Measurements from ENCODE around the gene UBR3.
A peak's percentile ranks its signal among the peaks of the same experiment; 100 is the strongest.
"Not testable (repeated sequence)": the region's sequence is repeated elsewhere in the genome, so short reads cannot be mapped to it uniquely, and the experiment has no call there.

The UBR3 gene

GRCh38 chr2:169823996-169824372, 3.3 kb upstream of the UBR3 start:
- no peak for DNase-seq (ENCODE audit: low read depth in 2 of 2)

DNA sequence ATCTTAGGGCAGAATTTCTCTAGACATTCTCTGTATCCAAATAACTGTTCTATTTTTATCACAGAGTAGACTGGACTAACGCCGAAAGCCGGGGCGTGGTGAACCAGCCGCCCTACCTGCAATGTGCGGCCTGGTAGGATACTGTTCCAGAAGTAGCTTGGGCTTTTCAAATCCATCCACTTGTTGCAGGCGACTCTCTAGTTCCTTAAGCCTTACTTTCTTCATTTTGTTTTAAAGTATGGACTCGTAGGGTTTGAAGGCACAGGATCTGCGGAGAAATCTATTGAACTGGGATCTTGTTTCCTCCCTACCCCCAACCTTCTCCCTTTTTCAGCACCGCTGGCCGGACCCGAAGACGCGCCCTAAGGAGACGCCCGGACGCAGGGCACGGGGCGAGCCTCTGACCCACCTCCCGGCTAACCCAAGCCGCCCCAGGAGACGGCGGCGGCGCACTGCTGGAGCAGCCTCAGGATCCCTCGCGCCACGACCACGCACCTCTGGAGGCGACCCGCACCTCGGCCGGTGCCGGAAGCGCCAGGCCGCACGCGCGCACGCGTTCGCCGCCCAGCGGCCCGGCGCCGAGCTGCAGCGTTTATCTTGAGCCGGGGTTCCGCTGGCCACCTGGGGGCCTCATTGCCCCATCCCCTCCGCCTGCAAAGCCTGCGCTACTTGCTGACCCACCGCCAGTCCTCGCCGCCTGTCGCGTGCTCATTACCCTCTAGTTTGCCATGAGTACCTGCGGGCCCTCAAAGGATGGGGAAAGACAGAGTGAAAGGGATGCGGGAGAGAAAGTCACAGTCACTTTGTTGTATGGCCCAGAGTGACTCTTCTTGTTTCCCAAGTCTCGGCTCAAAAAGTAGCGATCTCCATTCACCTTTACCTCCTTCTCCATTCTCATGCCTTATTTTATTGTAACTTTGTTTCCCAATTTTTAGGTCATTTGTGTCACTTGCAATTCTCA, 2.6 kb upstream of the UBR3 start, which contains the start of gene METTL5:
METTL5 (minus strand) TSS at position 533 of the 961 bp plus-strand sequence; CDS start at position 225, 308 bp downstream.
- DNase-seq (ENCODE audit: low read depth in 2 of 2) = peak; percentile 32 to 41

DNA sequence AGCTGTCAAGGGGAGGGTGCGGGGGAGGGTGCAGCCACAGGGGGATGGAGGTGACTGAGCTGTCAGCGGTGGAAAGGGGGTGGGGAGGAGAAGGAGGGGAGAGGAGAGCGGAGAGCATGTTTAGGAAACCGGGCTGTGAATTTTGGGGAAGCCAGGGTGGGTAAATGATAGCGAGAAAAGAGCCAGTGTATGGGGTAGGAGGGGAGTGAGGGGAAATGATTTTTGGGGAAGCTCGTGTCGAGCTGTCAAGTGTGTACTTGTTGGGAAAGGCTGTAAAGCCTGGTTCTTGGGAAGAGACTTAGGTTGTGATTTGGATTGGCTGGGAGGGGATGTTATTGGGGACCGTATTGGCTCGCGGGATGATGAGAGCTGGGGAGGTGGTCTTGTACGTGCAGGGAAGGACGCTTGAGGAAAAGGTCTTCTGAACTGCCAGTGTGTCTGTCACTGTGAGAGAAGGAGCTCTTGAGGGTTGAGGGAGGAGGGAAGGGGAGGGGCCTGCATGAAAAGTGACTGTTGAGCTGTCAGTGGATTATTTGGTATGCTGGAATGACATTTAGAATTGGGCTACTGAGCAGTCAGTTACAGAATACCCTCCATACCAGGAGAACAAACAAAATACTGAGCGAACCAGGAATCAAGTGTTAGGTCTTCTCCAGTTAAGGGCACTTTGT, 1.0 kb downstream of the UBR3 start:
- DNase-seq (ENCODE audit: low read depth in 2 of 2) = no peak

DNA sequence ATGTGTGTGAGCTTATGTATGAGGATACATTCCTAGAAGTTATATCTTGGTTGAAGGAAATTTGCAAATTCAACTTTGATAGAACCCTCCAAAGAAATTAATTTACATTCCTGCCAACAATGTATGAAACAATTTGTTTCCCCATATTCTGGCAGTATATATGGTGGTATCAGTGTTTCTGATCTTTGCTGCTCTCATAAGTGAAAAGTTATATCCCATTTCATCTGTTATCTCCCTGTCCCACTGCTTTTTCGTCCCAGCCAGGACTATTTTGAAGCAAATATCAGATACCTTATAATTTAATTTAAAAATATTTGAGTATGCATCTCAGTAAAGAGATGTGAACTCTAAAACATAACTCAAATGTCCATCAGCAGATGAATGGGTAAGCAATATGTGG, 7.1 kb downstream of the UBR3 start:
- DNase-seq (ENCODE audit: low read depth in 2 of 2) = no peak

DNA sequence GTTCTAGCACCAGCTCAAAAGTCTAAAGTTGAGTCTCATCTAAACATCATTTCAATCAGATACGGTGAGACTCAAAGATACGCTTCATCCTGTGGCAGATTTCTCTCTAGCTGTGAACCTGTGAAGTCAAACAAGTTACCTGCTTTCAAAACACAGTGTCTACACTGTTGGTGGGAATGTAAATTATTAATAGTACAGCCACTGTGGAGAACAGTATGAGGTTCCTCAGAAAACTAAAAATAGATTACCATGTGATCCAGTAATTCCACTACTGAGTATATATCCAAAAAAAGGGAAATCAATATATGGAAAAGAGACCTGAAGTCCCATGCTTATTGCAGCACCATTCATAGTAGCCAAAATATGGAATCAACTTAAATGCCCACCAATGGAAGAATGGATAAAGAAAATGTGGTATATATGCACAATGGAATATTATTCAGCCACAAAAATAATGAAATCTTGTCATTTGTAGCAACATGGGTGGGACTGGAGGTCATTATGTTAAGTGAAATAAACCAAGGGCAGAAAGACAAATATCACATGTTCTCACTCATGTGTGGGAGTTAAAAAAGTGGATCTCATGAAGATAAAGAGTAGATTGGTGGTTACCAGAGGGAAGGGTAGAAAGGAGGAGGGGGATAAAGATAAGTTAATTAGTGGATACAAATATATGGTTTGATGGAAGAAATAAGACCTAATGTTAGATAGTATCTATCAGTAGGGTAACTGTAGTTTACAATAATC, 11.7 kb downstream of the UBR3 start:
- DNase-seq (ENCODE audit: low read depth in 2 of 2) = no peak

DNA sequence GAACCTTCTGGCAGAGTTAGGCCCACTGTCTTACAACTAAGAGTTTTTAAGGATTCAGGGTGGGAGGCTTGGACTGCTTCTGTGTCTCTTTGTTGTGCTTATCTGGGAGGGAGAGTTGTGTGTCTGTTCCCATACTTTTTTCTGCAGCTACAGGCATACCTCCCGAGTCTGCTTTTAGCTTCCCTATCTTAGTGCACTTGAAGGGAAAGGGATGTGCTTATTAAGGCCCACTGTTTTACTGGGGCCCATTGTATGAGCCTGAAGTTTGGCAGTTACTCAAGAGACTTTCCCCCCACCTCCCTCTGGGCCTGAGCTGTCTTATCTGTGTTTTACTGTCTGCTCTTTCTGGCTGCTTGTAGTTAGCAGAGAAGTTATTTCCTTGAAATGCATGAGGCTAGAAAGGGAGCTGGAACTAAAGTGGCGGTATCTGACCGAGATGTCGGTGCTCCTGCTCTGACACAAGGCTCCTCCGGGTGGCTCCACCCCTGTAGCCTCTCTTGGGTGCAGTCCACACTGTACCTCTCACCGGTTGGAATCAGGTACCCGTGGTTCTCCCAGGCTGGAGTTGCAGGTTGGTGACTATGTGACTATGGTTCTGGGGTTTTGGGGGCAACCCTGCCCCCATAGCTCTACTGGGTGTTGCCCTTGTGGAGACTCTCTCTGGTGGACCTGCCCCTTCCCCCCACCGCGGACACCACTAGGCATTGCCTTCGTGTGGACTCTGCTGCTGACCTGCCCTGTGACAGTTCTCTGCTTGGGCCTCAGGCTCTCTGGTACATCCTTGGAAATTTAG, 12.9 kb downstream of the UBR3 start:
- DNase-seq (ENCODE audit: low read depth in 2 of 2) = no peak

DNA sequence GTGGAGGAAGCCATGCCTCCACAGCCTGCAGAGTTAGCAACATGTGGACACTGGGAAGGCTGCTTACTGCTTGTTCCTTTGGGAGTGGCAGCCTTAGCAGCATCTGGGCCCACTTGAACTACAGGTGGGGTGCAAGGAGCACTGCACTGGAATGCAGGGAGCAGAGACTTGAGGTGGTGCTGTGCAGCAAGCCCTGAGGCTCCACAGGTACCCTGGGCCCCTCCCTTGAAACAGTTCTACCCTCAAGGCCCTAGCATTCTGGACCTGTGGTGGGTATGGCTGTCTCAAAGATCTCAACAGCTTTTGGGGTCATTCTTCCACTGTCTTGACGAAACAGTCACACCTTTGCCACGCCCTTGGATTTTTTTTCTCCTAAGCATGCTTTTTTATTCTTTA, 13.5 kb downstream of the UBR3 start:
- DNase-seq (ENCODE audit: low read depth in 2 of 2) = no peak

DNA sequence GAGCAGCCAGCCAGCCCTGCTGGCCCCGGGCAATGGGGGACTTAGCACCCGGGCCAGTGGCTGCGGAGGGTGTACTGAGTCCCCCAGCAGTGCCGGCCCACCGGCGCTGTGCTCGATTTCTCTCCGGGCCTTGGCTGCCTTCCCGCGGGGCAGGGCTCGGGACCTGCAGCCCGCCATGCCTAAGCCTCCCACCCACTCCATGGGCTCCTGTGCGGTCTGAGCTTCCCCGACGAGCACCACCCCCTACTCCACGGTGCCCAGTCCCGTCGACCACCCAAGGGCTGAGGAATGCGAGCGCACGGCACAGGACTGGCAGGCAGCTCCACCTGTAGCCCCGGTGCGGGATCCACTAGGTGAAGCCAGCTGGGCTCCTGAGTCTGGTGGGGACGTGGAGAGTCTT, 14.4 kb downstream of the UBR3 start:
- not testable (repeated sequence) for DNase-seq (ENCODE audit: low read depth in 2 of 2)

- no peak for DNase-seq (ENCODE audit: low read depth in 2 of 2)
Observed at GRCh38 chr2:169845016-169845415, 17.8 kb downstream of the UBR3 start.

GRCh38 chr2:169848959-169849693, 21.9 kb downstream of the UBR3 start:
- not testable (repeated sequence) for DNase-seq (ENCODE audit: low read depth in 2 of 2)

DNA sequence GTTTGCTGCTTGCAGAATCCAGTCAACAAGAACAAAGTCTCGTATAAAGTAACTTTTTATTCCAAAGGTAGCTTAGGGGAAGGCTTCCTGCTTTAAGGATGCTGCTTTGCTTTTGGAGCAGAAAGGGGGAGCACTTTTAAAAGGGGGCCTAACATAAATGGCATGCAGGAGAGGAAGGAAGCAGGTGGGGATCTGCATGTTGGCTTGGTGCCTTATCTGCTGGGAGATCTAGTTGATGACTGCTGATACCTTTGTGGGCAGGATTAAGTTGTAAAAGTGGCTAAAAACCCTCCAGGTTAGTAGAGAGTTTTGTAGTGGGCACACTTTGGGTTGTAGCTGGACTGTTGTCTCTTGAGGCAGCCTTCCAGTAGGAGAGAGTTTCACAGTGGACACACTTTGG, 22.5 kb downstream of the UBR3 start:
- no peak for DNase-seq (ENCODE audit: low read depth in 2 of 2)

GRCh38 chr2:169853041-169853668, 25.9 kb downstream of the UBR3 start:
- no peak for DNase-seq (ENCODE audit: low read depth in 2 of 2)

GRCh38 chr2:169855281-169856258, 28.3 kb downstream of the UBR3 start:
- DNase-seq (ENCODE audit: low read depth in 2 of 2) = not testable (repeated sequence)

DNA sequence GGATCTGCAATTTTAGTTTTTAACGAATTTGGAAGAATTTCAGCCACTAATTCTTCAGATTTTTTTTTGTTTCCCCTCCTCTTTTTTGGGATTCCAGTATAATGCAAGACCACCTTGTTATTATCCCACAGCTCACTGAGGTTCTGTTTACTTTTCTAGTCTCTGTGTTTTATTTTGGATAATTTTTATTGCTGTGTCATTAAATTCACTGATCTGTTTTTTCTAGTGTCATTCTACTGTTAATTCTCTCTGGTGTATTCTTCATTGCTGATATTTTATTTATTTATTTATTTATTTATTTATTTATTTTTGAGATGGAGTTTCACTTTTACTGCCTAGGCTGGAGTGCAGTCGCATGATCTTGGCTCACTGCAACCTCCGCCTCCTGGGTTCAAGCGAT, 32.2 kb downstream of the UBR3 start:
- DNase-seq (ENCODE audit: low read depth in 2 of 2) = no peak

DNA sequence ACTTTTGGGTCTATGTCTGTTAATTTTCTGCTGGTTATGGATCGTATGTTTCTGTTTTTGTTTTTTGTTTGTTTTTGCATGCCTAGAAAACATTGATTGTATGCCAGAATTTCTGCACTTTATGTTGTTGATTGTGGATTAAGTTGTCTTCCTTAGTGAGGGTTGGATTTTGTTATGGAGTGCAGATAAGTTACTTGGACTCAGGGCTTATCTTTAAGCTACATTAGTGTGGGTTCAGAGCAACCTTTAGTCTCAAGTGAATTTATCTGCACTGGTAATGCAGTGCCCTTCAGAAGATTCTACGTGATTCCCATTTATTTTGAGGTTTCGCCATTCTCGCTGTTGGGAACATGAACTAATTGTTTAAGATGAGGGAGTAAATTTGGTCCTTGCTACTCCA, 32.9 kb downstream of the UBR3 start:
- DNase-seq (ENCODE audit: low read depth in 2 of 2) = no peak

GRCh38 chr2:169862816-169863215, 35.6 kb downstream of the UBR3 start:
- DNase-seq (ENCODE audit: low read depth in 2 of 2) = no peak

DNA sequence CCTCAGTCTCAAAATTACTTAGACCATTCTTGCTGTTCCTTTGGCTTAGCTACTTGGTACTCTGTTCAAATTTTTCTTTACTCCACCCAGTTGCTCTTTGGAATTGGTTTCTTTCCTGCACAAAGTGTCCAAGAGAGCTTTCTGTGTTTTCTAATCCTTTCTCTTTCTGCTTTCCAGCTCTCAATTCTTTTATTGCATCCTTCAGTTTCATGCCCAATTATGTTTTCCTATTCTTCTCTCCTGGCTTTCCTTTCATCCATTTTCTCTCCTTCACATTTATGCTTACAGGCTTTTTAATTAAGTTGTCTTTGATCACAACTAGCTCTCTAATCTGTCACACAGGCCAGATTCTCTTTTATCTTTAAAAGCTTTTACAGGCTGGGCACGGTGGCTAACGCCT, 38.2 kb downstream of the UBR3 start:
- no peak for DNase-seq (ENCODE audit: low read depth in 2 of 2)

DNA sequence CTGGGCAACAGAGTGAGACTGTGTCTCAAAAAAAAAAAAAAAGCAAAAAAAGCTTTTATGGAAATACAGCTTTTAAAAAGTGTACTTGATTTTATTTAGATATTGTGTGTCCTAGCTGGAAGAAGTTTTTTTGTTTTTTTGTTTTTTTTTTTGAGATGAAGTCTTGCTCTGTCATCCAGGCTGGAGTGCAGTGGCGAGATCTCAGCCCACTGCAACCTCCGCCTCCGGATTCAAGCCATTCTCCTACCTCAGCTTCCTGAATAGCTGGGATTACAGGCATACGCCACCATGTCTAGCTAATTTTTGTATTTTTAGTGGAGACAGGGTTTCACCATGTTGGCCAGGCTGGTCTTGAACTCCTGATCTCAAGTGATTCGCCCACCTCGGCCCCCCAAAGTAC, 39.0 kb downstream of the UBR3 start:
- not testable (repeated sequence) for DNase-seq (ENCODE audit: low read depth in 2 of 2)

GRCh38 chr2:169867579-169867978, 40.3 kb downstream of the UBR3 start:
- no peak for DNase-seq (ENCODE audit: low read depth in 2 of 2)
